Neural cell (in vitro differentiated cells): ENCODE data around the gene ZMIZ2.

Experiments
- EP300 ChIP-seq: fragments of 450-650 bp; conservative IDR thresholded peaks from 2 replicates; pipeline ENCODE4 v1.6.1; 2014; ENCODE audit warnings: antibody characterized with exemption, mild to moderate bottlenecking, moderate library complexity; ENCODE audit not compliant: poor library complexity, severe bottlenecking
- MXI1 ChIP-seq: fragments of 450-650 bp; conservative IDR thresholded peaks from 2 replicates; pipeline ENCODE4 v1.6.1; 2014; ENCODE audit warnings: antibody characterized with exemption, mild to moderate bottlenecking; ENCODE audit not compliant: poor library complexity, severe bottlenecking
- POLR2AphosphoS5 ChIP-seq: IDR thresholded peaks from 2 replicates; pipeline ENCODE4 v1.6.1; 2012
- RAD21 ChIP-seq: fragments of 450-650 bp; conservative IDR thresholded peaks from 2 replicates; pipeline ENCODE4 v1.6.1; 2014; ENCODE audit warnings: antibody characterized with exemption, mild to moderate bottlenecking, moderate library complexity
- SMC3 ChIP-seq: fragments of 450-650 bp; conservative IDR thresholded peaks from 2 replicates; pipeline ENCODE4 v1.6.1; 2014; ENCODE audit warnings: antibody characterized with exemption, mild to moderate bottlenecking, moderate library complexity; ENCODE audit not compliant: poor library complexity
- TF ChIP-seq, protein P1 (sequence below): fragments of 450-650 bp; IDR thresholded peaks from 2 replicates; pipeline ENCODE4 v1.5.1; 2014; ENCODE audit warnings: antibody characterized with exemption, mild to moderate bottlenecking, moderate library complexity; ENCODE audit not compliant: poor library complexity, severe bottlenecking
- TF ChIP-seq, protein P2 (sequence below): IDR thresholded peaks from 2 replicates; pipeline ENCODE4 v1.6.1; 2012; ENCODE audit warnings: borderline replicate concordance

DNA sequence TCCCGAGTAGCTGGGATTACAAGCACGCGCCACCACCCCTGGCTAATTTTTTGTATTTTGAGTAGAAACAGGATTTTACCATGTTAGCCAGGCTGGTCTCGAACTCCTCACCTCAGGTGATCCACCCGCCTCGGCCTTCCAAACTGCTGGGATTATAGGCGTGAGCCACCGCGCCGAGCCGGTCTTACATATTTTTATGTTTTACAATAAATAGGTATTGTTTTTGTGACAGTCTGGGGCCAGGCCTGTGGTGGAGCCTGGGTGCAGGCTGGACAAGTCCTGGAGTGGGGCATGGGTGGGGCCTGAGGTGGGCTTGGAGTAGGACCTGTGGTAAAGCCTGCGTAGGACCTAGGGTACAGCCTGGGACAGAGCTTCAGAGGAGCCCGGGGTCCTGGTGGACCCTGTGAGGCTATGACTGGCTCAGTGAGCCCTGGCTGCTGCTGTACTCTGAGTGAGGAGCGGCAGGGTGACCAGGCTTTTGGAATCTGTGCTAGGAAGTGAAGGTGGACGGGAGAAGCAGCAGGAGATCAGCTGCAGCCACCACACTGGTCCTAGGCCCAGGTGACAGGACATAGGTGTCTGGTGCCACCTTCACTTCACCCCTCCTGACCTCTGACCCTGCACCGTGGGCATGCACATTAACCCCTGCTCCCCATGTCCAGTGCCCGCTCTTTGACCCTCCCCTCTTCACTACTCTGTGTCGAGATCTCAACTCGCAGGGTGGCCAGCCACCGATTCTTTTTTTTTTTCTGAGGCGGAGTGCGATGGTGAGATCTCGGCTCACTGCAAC, 9.6 kb upstream of the ZMIZ2 start:
- TF ChIP-seq, protein P1, sequence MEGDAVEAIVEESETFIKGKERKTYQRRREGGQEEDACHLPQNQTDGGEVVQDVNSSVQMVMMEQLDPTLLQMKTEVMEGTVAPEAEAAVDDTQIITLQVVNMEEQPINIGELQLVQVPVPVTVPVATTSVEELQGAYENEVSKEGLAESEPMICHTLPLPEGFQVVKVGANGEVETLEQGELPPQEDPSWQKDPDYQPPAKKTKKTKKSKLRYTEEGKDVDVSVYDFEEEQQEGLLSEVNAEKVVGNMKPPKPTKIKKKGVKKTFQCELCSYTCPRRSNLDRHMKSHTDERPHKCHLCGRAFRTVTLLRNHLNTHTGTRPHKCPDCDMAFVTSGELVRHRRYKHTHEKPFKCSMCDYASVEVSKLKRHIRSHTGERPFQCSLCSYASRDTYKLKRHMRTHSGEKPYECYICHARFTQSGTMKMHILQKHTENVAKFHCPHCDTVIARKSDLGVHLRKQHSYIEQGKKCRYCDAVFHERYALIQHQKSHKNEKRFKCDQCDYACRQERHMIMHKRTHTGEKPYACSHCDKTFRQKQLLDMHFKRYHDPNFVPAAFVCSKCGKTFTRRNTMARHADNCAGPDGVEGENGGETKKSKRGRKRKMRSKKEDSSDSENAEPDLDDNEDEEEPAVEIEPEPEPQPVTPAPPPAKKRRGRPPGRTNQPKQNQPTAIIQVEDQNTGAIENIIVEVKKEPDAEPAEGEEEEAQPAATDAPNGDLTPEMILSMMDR, result no peak
- TF ChIP-seq MXI1, result no peak
- TF ChIP-seq, protein P2, sequence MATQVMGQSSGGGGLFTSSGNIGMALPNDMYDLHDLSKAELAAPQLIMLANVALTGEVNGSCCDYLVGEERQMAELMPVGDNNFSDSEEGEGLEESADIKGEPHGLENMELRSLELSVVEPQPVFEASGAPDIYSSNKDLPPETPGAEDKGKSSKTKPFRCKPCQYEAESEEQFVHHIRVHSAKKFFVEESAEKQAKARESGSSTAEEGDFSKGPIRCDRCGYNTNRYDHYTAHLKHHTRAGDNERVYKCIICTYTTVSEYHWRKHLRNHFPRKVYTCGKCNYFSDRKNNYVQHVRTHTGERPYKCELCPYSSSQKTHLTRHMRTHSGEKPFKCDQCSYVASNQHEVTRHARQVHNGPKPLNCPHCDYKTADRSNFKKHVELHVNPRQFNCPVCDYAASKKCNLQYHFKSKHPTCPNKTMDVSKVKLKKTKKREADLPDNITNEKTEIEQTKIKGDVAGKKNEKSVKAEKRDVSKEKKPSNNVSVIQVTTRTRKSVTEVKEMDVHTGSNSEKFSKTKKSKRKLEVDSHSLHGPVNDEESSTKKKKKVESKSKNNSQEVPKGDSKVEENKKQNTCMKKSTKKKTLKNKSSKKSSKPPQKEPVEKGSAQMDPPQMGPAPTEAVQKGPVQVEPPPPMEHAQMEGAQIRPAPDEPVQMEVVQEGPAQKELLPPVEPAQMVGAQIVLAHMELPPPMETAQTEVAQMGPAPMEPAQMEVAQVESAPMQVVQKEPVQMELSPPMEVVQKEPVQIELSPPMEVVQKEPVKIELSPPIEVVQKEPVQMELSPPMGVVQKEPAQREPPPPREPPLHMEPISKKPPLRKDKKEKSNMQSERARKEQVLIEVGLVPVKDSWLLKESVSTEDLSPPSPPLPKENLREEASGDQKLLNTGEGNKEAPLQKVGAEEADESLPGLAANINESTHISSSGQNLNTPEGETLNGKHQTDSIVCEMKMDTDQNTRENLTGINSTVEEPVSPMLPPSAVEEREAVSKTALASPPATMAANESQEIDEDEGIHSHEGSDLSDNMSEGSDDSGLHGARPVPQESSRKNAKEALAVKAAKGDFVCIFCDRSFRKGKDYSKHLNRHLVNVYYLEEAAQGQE, result no peak
- no peak for TF ChIP-seq POLR2AphosphoS5
- no peak for TF ChIP-seq SMC3
- TF ChIP-seq EP300, result no peak
- no peak for TF ChIP-seq RAD21
